GM12801 (cell line): ENCODE results near the gene PTGR3.

Experiments used
- TF ChIP-seq, protein P1 (sequence below): IDR thresholded peaks from one replicate; pipeline ENCODE4 v1.5.1; 2011; ENCODE audit warnings: control low read depth; ENCODE audit not compliant: insufficient read length; ENCODE audit errors: extremely low read depth

Gene PTGR3

DNA sequence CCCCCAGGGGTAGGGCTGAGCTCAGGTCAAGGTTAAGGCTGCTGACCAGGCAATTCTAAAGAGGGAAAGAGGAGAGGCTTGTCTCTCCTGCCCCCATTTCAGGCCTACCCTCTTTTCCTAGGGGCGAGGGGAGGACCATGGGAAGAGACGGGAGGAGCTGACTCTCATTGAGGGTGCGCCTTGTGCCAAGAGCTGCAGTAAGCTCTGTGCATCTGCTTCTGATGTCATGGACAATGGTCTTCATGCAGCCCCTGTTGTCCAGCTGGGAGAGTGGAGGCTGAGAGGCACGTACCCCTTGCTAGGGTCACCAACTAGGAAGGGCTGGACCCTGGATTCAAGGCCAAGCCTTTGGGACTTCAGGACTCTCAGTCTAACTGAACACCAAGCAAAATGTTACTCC lies 45.2 kb downstream of the PTGR3 start:
- TF ChIP-seq, protein P1, sequence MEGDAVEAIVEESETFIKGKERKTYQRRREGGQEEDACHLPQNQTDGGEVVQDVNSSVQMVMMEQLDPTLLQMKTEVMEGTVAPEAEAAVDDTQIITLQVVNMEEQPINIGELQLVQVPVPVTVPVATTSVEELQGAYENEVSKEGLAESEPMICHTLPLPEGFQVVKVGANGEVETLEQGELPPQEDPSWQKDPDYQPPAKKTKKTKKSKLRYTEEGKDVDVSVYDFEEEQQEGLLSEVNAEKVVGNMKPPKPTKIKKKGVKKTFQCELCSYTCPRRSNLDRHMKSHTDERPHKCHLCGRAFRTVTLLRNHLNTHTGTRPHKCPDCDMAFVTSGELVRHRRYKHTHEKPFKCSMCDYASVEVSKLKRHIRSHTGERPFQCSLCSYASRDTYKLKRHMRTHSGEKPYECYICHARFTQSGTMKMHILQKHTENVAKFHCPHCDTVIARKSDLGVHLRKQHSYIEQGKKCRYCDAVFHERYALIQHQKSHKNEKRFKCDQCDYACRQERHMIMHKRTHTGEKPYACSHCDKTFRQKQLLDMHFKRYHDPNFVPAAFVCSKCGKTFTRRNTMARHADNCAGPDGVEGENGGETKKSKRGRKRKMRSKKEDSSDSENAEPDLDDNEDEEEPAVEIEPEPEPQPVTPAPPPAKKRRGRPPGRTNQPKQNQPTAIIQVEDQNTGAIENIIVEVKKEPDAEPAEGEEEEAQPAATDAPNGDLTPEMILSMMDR, result no peak

DNA sequence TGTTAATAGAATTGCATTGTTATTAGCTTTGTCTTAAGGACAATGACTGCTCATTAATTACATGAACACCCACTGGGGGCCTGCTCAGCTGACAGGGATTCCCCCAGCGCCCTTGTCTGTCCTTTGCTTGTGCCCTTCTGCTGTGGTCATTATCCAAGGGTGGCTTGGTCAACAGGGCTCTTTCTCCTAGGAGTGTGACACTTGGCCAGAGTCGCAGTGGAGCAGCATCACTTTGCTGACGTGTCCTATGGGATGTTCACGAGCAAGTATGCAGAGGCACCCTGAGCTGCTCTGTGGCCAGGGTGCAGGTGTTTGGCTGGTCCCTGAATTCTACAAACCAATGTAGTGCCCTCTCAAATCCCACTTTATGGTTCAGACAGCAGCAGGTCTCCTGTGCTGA lies 46.0 kb downstream of the PTGR3 start:
- TF ChIP-seq, protein P1, result no peak

DNA sequence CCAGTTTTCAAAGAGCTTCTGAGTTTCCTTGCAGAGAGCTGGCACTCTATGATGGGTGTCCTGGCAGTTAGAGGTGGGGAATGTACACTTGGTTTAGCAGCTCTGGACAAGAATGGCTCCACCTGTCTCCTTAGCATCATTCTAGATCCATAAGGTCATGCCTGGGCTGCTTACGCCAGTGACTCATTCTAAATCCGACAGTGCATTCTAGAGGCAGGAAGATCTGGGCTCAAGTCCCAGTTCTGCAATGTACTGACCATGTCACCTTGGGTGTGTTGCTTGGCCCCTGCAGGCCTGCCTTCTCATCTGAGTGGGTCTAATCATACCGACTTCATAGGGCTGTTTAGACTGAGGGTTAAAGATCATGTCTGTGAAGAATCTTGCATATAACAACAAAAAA lies 46.5 kb downstream of the PTGR3 start:
- TF ChIP-seq, protein P1, result no peak

DNA sequence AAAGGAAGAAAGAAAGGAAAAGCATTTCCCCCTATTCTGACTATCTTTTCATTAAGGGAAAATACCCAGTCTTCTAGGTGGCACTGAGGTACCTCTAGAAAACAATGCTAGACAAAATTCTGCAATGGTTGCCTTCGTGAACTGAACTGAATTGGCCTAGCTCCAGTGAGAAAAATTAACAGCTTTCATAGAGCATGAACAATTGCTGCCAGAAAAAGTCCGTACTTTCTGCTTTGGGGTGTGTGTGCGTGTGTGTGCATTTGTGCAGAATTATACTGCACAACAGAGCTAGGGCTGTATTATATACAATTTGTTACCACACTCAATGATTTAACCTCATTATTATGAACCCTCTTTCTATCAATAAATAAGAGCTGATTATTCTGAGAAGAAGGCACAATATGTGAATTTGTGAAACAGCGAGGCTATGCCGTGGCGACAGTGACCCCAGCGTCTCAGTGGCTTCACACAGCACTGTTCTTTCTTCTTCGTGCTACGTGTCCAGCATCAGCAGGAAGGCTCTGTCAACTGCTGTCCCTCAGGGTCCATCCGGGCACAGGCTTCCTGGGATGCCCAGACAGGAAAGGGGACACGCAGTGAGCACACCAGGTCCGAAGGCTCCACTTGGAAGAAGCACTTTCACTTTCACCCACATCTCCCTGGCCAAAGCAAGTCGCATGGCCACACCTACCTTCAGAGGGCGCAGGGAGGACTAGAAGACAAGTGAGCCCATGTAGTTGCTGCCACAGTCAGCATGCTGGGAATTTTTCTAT lies 47.5 kb downstream of the PTGR3 start:
- TF ChIP-seq, protein P1, result no peak

DNA sequence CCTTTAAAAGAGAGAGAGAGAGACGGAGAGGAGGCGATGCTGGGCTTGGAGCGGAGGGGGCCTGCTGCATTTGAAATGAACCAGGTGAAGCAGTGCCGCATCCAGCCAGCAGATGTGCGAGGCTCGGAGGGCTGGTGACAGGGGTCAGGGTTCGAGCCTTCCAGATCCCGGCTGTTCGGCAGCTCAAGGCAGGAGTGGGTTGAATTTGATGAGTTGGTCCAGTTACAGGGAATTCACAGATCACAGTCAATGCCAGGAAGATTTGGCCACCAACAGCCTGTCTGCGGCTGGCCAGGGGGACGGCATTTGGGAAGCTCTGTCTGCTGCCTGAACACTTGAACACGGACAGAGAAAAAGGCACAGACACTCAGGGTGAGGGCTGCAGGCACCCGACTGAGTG lies 48.6 kb downstream of the PTGR3 start:
- TF ChIP-seq, protein P1, result no peak

DNA sequence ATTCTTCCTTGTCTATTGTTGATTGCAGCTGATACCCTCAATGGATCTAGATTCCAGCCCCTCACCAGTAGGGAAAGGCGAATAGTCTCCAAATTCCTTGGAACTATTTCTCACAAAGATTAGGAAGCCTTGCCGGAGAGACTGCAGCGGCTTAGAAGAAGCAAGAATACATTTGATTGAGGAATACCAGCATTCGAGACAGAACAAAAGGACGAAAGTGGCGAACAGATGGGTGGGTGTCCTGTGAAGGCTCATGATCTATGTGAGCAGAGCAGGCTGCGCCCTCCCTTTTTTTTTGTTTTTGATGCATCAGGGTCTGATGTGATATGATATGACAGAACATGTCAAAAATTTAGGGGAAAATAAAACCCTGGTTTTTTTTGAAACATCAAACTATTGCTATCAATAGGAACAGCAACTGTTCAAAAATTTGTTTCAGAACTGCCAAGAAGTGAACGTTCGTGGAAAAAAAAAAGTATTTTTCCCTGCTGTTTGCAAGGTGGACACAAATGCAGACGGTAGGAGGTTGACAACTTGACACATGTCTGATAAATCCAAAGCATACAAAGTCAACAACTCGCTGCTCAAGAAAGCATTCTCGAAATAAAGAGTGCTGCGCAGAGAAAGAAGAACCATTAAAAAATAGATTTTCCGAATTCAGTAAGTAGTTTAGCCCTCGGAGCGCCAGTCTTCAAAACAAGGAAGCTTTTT lies 49.1 kb downstream of the PTGR3 start:
- TF ChIP-seq, protein P1, result no peak

DNA sequence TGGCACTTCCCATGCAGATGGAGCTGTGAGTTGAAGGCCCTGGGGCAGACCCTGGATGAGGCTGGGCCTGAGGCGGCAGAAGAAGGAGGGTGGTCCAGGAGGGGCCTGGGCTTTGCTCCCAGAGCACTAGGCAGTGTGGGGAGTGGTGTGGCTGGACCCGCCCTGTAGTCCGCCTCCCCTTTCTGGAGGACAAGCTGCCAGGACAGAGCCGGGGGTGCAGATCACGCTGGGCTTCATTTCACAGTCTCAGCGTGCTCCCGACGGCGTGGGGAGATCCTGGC lies 49.8 kb downstream of the PTGR3 start:
- TF ChIP-seq, protein P1, result no peak
